HepG2 (cell line): ENCODE measurements around the gene MPZL3. TPM values are rescaled to one million over a fixed set of nuclear protein-coding genes. Genes with fewer than 3 reads are reported as not detected.

Experiments
- BHLHE40 ChIP-seq: IDR thresholded peaks from 2 replicates; pipeline ENCODE4 v1.6.1; 2011; ENCODE audit warnings: low read length, improper control_type of control experiment
- CC2D1A ChIP-seq: sonication (generic); formaldehyde crosslinking; IDR thresholded peaks from 2 replicates; pipeline ENCODE4 v1.8.1; 2023; ENCODE audit warnings: mild to moderate bottlenecking, missing genetic modification reagents
- EZH2 ChIP-seq: conservative IDR thresholded peaks from 2 replicates; pipeline ENCODE4 v1.6.1; 2012; ENCODE audit warnings: mild to moderate bottlenecking, low read depth, low read length, moderate library complexity
- FUBP1 ChIP-seq: sonication (generic); formaldehyde crosslinking; IDR thresholded peaks from 2 replicates; pipeline ENCODE4 v1.5.1; 2020; ENCODE audit warnings: missing genetic modification reagents, mild to moderate bottlenecking, borderline replicate concordance
- GMEB1 ChIP-seq: sonication (generic); formaldehyde crosslinking; IDR thresholded peaks from 2 replicates; pipeline ENCODE4 v1.5.1; 2020; ENCODE audit warnings: missing genetic modification reagents, mild to moderate bottlenecking, borderline replicate concordance
- GTF2F1 ChIP-seq: fragments of 150-350 bp; IDR thresholded peaks from 2 replicates; pipeline ENCODE4 v1.6.1; 2014; ENCODE audit warnings: low read length
- HMG20A ChIP-seq: IDR thresholded peaks from 2 replicates; pipeline ENCODE4 v1.6.1; 2016; ENCODE audit warnings: borderline replicate concordance
- HNF1B ChIP-seq: sonication (generic); formaldehyde crosslinking; IDR thresholded peaks from 2 replicates; pipeline ENCODE4 v1.5.1; 2020; ENCODE audit warnings: mild to moderate bottlenecking, moderate library complexity, missing genetic modification reagents
- KDM5B ChIP-seq: sonication (generic); formaldehyde crosslinking; IDR thresholded peaks from 2 replicates; pipeline ENCODE4 v1.4.0; 2020; ENCODE audit warnings: missing genetic modification reagents, mild to moderate bottlenecking, borderline replicate concordance
- MEF2D ChIP-seq: sonication (generic); formaldehyde crosslinking; IDR thresholded peaks from 2 replicates; pipeline ENCODE4 v1.5.1; 2020; ENCODE audit warnings: mild to moderate bottlenecking, missing genetic modification reagents
- NAIF1 ChIP-seq: sonication (generic); formaldehyde crosslinking; IDR thresholded peaks from 2 replicates; pipeline ENCODE4 v1.5.0; 2020; ENCODE audit warnings: mild to moderate bottlenecking, missing genetic modification reagents, borderline replicate concordance
- RXRA ChIP-seq: sonication (generic); formaldehyde crosslinking; IDR thresholded peaks from 2 replicates; pipeline ENCODE4 v1.5.1; 2020; ENCODE audit warnings: missing genetic modification reagents
- RXRB ChIP-seq: IDR thresholded peaks from 2 replicates; pipeline ENCODE4 v1.6.1; 2016; ENCODE audit warnings: borderline replicate concordance, missing genetic modification reagents, missing compliant biosample characterization
- SIN3B ChIP-seq: fragments of 150-350 bp; IDR thresholded peaks from 2 replicates; pipeline ENCODE4 v1.6.1; 2014; ENCODE audit warnings: low read length
- SRY ChIP-seq: sonication (generic); formaldehyde crosslinking; IDR thresholded peaks from 2 replicates; pipeline ENCODE4 v1.8.0; 2022; ENCODE audit warnings: mild to moderate bottlenecking, missing genetic modification reagents
- SSRP1 ChIP-seq: IDR thresholded peaks from 2 replicates; pipeline ENCODE4 v1.6.1; 2016; ENCODE audit warnings: control low read depth
- ZBTB7B ChIP-seq: sonication (generic); formaldehyde crosslinking; IDR thresholded peaks from 2 replicates; pipeline ENCODE4 v1.4.0; 2020; ENCODE audit warnings: missing genetic modification reagents
- ZNF251 ChIP-seq: sonication (generic); formaldehyde crosslinking; IDR thresholded peaks from 2 replicates; pipeline ENCODE4 v1.9.0; 2021; ENCODE audit warnings: mild to moderate bottlenecking, missing genetic modification reagents
- ZNF280B ChIP-seq: sonication (generic); formaldehyde crosslinking; IDR thresholded peaks from 2 replicates; pipeline ENCODE4 v1.5.0; 2020; ENCODE audit warnings: missing genetic modification reagents, mild to moderate bottlenecking, borderline replicate concordance
- ZNF724P ChIP-seq: sonication (generic); formaldehyde crosslinking; IDR thresholded peaks from 2 replicates; pipeline ENCODE4 v1.8.0; 2022; ENCODE audit warnings: missing genetic modification reagents, borderline replicate concordance
- ZSCAN29 ChIP-seq: sonication (generic); formaldehyde crosslinking; conservative IDR thresholded peaks from 2 replicates; pipeline ENCODE4 v1.4.0; 2020; ENCODE audit warnings: mild to moderate bottlenecking, missing genetic modification reagents
- ZZZ3 ChIP-seq: sonication (generic); formaldehyde crosslinking; IDR thresholded peaks from 2 replicates; pipeline ENCODE4 v1.4.0; 2020; ENCODE audit warnings: missing genetic modification reagents, mild to moderate bottlenecking, borderline replicate concordance
- polyA plus RNA-seq, 8 experiments: library from polyadenylated mRNA; depleted of rRNA in 3 of 8; stranded (reverse) in 7 of 8; unstranded in 1 of 8; fragments of >200 nt; fragmentation: Illumina TruSeq in 4 of 8; extraction: Trizol in 4 of 8; gene quantifications; 2 replicates each; pipeline versions ENCODE4 v1.2.1 to v1.2.3, GENCODE V29; 2011 to 2016; ENCODE audit warnings: low read depth in 4 of 8, missing spikeins in 1 of 8, mixed read lengths in 1 of 8; ENCODE audit not compliant: insufficient read depth in 1 of 8
- total RNA-seq, 5 experiments: library from RNA; depleted of rRNA; stranded (reverse); fragments of >200 nt; fragmentation: Illumina TruSeq; extraction: Trizol; gene quantifications; 2 replicates each; pipeline ENCODE4 v1.2.3, GENCODE V29; 2016; ENCODE audit warnings: low read depth in 1 of 5

MPZL3 gene
- total and polyA plus RNA-seq, 2 of the 13 experiments (the other 11 are each of a cell fraction or from before 2014, with no cell fraction given), result 5.3 to 9.3 TPM

GRCh38 chr11:118251858-118252652 is at the start of gene MPZL3 (continued):
- TF ChIP-seq GMEB1 (peak; percentile 59; the same call in 1 of the 2 replicates), HNF1B (CRISPR knock-in tag) (peak; percentile 73; the same call in 1 of the 2 replicates), NAIF1 (CRISPR knock-in tag) (no peak), ZSCAN29 (CRISPR knock-in tag) (no peak), MEF2D (peak; percentile 38; the same call in 1 of the 2 replicates), RXRB (CRISPR knock-in tag) (no peak), KDM5B (CRISPR knock-in tag) (peak; percentile 76; the same call in 1 of the 2 replicates), ZNF280B (peak; percentile 82; the same call in 1 of the 2 replicates), ZNF724P (CRISPR knock-in tag) (no peak), ZZZ3 (CRISPR knock-in tag) (no peak; the same call in 1 of the 2 replicates), HMG20A (CRISPR knock-in tag) (no peak), EZH2 (no peak), GTF2F1 (no peak), CC2D1A (CRISPR knock-in tag) (no peak), SIN3B (no peak), BHLHE40 (no peak), SRY (CRISPR knock-in tag) (peak; percentile 71; the same call in 1 of the 2 replicates), RXRA (CRISPR knock-in tag) (peak; percentile 48; the same call in 1 of the 2 replicates), FUBP1 (no peak), ZNF251 (no peak), SSRP1 (CRISPR knock-in tag) (peak; percentile 61; the same call in 1 of the 2 replicates), ZBTB7B (CRISPR knock-in tag) (peak; percentile 99)
